IMR-90 (cell line): ENCODE results near the gene DNAH5. TPM values are rescaled to one million over a fixed set of nuclear protein-coding genes. Genes with fewer than 3 reads are reported as not detected.

Source experiments
- ATAC-seq: fragments of 200-7000 bp; cut with Tn5 transposase; 2 replicates; pipeline ENCODE4 v1.9.1; 2020; ENCODE audit warnings: low read depth, mild to moderate bottlenecking, moderate library complexity
- BruUV-seq: library from RNA; stranded (reverse); fragments of 400-500 nt; replicated peaks from 2 replicates; lab custom pipeline; 2021; lab: Mats Ljungman, UMichigan
- CTCF ChIA-PET: fragments of 300-600 bp; formaldehyde crosslinking; extraction: SDS; loops from one replicate; lab custom pipeline; 2021; ENCODE audit warnings: antibody characterized with exemption; lab: Yijun Ruan, JAX
- POLR2A ChIA-PET: fragments of 300-600 bp; sonication (Branson Sonifier 250); formaldehyde crosslinking; loops from one replicate; lab custom pipeline; 2022; ENCODE audit warnings: antibody characterized with exemption; ENCODE audit not compliant: unreplicated experiment; lab: Charles Lee
- DNase-seq: peaks from one replicate; pipeline ENCODE4 v3.0.0; 2013
- H2AFZ ChIP-seq: replicated peaks from 2 replicates; pipeline ENCODE3; 2013; ENCODE audit warnings: low read length, mild to moderate bottlenecking; ENCODE audit not compliant: poor library complexity
- H2AK5ac ChIP-seq: 2 replicates; pipeline ENCODE4 v1.6.1; 2013; ENCODE audit warnings: low read depth, low read length, inconsistent platforms
- H2AK9ac ChIP-seq: replicated peaks from 2 replicates; pipeline ENCODE3; 2013; ENCODE audit warnings: mild to moderate bottlenecking, low read depth, low read length, moderate library complexity; ENCODE audit not compliant: poor library complexity
- H2BK120ac ChIP-seq: 2 replicates; pipeline ENCODE4 v1.6.1; 2013; ENCODE audit warnings: low read depth, low read length, inconsistent platforms
- H2BK15ac ChIP-seq: 3 replicates; pipeline ENCODE4 v1.6.1; 2013; ENCODE audit warnings: low read depth, low read length, inconsistent platforms
- H2BK20ac ChIP-seq: 2 replicates; pipeline ENCODE4 v1.6.1; 2013; ENCODE audit warnings: low read depth, mild to moderate bottlenecking, inconsistent platforms, low read length, moderate library complexity
- H2BK5ac ChIP-seq: 2 replicates; pipeline ENCODE4 v1.6.1; 2013; ENCODE audit warnings: mild to moderate bottlenecking, low read depth, low read length, inconsistent platforms; ENCODE audit not compliant: poor library complexity, severe bottlenecking
- H3K14ac ChIP-seq: replicated peaks from 2 replicates; pipeline ENCODE4 v1.6.1; 2013; ENCODE audit warnings: low read depth, low read length, inconsistent platforms
- H3K18ac ChIP-seq: 2 replicates; pipeline ENCODE4 v1.6.1; 2013; ENCODE audit warnings: low read depth, low read length, control low read depth
- H3K23ac ChIP-seq: 2 replicates; pipeline ENCODE4 v1.6.1; 2013; ENCODE audit warnings: low read depth, low read length, inconsistent platforms
- H3K27ac ChIP-seq: 2 replicates; pipeline ENCODE4 v1.5.1; 2013; ENCODE audit warnings: mild to moderate bottlenecking, control low read depth, low read length; ENCODE audit not compliant: insufficient read depth
- H3K27me3 ChIP-seq: 2 replicates; pipeline ENCODE4 v1.6.1; 2013; ENCODE audit warnings: low read length; ENCODE audit not compliant: control insufficient read depth, insufficient read depth
- H3K36me3 ChIP-seq: 2 replicates; pipeline ENCODE4 v1.6.1; 2013; ENCODE audit warnings: low read length, mixed read lengths; ENCODE audit not compliant: control insufficient read depth, insufficient read depth
- H3K4ac ChIP-seq: 2 replicates; pipeline ENCODE4 v1.6.1; 2013; ENCODE audit warnings: low read depth, low read length, inconsistent platforms
- H3K4me1 ChIP-seq: 2 replicates; pipeline ENCODE4 v1.6.1; 2013; ENCODE audit warnings: low read length, mixed read lengths; ENCODE audit not compliant: control insufficient read depth, insufficient read depth
- H3K4me2 ChIP-seq: 2 replicates; pipeline ENCODE4 v1.6.1; 2013; ENCODE audit warnings: low read depth, mild to moderate bottlenecking, control low read depth, low read length, moderate library complexity
- H3K4me3 ChIP-seq: 2 replicates; pipeline ENCODE4 v1.5.1; 2013; ENCODE audit warnings: low read depth, mild to moderate bottlenecking, control low read depth, low read length, moderate library complexity; ENCODE audit not compliant: insufficient read depth
- H3K56ac ChIP-seq: 2 replicates; pipeline ENCODE4 v1.6.1; 2013; ENCODE audit warnings: low read length, inconsistent platforms; ENCODE audit not compliant: insufficient read depth; ENCODE audit errors: extremely low read depth
- H3K79me1 ChIP-seq, 2 experiments: 2 replicates each; pipeline ENCODE4 v1.6.1; 2013; ENCODE audit warnings: low read length in 2 of 2, inconsistent platforms in 1 of 2, low read depth in 1 of 2
- H3K9ac ChIP-seq: 2 replicates; pipeline ENCODE4 v1.6.1; 2013; ENCODE audit warnings: low read depth, low read length, control low read depth
- H3K9me1 ChIP-seq: 2 replicates; pipeline ENCODE4 v1.6.1; 2013; ENCODE audit warnings: low read length, inconsistent platforms; ENCODE audit not compliant: insufficient read depth
- H3K9me3 ChIP-seq: 2 replicates; pipeline ENCODE4 v1.6.1; 2013; ENCODE audit warnings: low read length; ENCODE audit not compliant: control insufficient read depth, insufficient read depth
- H4K20me1 ChIP-seq: 2 replicates; pipeline ENCODE4 v1.6.1; 2013; ENCODE audit warnings: low read length, inconsistent platforms; ENCODE audit not compliant: insufficient read depth
- H4K5ac ChIP-seq: 2 replicates; pipeline ENCODE4 v1.6.1; 2013; ENCODE audit warnings: mild to moderate bottlenecking, low read depth, low read length, control low read depth
- H4K8ac ChIP-seq, 2 experiments: 2 replicates each; pipeline ENCODE4 v1.6.1; 2013; ENCODE audit warnings: low read depth in 2 of 2, low read length in 2 of 2, control low read depth in 1 of 2, inconsistent platforms in 1 of 2
- H4K91ac ChIP-seq: 2 replicates; pipeline ENCODE4 v1.6.1; 2013; ENCODE audit warnings: low read depth, low read length, inconsistent platforms; ENCODE audit not compliant: insufficient read depth
- BHLHE40 ChIP-seq: fragments of 150-350 bp; IDR thresholded peaks from 2 replicates; pipeline ENCODE4 v1.6.1; 2016; ENCODE audit warnings: mild to moderate bottlenecking, low read depth, low read length
- CEBPB ChIP-seq: IDR thresholded peaks from 2 replicates; pipeline ENCODE4 v1.6.1; 2012; ENCODE audit warnings: low read depth, low read length, improper control_type of control experiment
- CHD1 ChIP-seq: IDR thresholded peaks from 2 replicates; pipeline ENCODE4 v1.6.1; 2012; ENCODE audit warnings: low read depth, low read length, improper control_type of control experiment
- CTCF ChIP-seq: conservative IDR thresholded peaks from 2 replicates; pipeline ENCODE4 v1.5.1; 2012; ENCODE audit warnings: mild to moderate bottlenecking, low read depth, low read length, improper control_type of control experiment
- ELK1 ChIP-seq: fragments of 150-350 bp; IDR thresholded peaks from 2 replicates; pipeline ENCODE4 v1.6.1; 2016; ENCODE audit warnings: low read depth, mild to moderate bottlenecking, low read length, moderate library complexity, borderline replicate concordance
- FOS ChIP-seq: fragments of 150-350 bp; IDR thresholded peaks from 2 replicates; pipeline ENCODE4 v1.6.1; 2016; ENCODE audit warnings: low read depth, low read length
- MAFK ChIP-seq: IDR thresholded peaks from 2 replicates; pipeline ENCODE4 v1.6.1; 2012; ENCODE audit warnings: low read depth, low read length, improper control_type of control experiment
- MAZ ChIP-seq: IDR thresholded peaks from 2 replicates; pipeline ENCODE4 v1.6.1; 2012; ENCODE audit warnings: low read depth, mild to moderate bottlenecking, low read length, improper control_type of control experiment, moderate library complexity, borderline replicate concordance
- MXI1 ChIP-seq: IDR thresholded peaks from 2 replicates; pipeline ENCODE4 v1.6.1; 2012; ENCODE audit warnings: low read depth, mild to moderate bottlenecking, low read length, moderate library complexity, borderline replicate concordance
- NFE2L2 ChIP-seq: fragments of 150-350 bp; IDR thresholded peaks from 2 replicates; pipeline ENCODE4 v1.6.1; 2016; ENCODE audit warnings: low read depth, mild to moderate bottlenecking, low read length
- POLR2A ChIP-seq: IDR thresholded peaks from 2 replicates; pipeline ENCODE4 v1.6.1; 2012; ENCODE audit warnings: mild to moderate bottlenecking, low read depth, low read length
- RAD21 ChIP-seq: IDR thresholded peaks from 2 replicates; pipeline ENCODE4 v1.6.1; 2012; ENCODE audit warnings: low read length, improper control_type of control experiment
- RCOR1 ChIP-seq: IDR thresholded peaks from 2 replicates; pipeline ENCODE4 v1.6.1; 2012; ENCODE audit warnings: mild to moderate bottlenecking, low read length, improper control_type of control experiment; ENCODE audit not compliant: insufficient replicate concordance
- RFX5 ChIP-seq: IDR thresholded peaks from 2 replicates; pipeline ENCODE4 v1.8.0; 2012; ENCODE audit warnings: low read depth, mild to moderate bottlenecking, low read length, moderate library complexity
- SMC3 ChIP-seq: fragments of 150-350 bp; IDR thresholded peaks from 2 replicates; pipeline ENCODE4 v1.6.1; 2016; ENCODE audit warnings: low read depth, mild to moderate bottlenecking, antibody characterized with exemption, low read length, moderate library complexity
- USF2 ChIP-seq: fragments of 150-350 bp; IDR thresholded peaks from 2 replicates; pipeline ENCODE4 v1.6.1; 2017; ENCODE audit warnings: mild to moderate bottlenecking, antibody characterized with exemption, low read length, low read depth
- WGBS, 2 experiments: methylation state at CpG; one replicate each; pipeline versions ENCODE4 v1.1.5 to v1.1.7; 2013; ENCODE audit warnings: missing lambda C conversion rate in 2 of 2; ENCODE audit not compliant: insufficient read length in 1 of 2; ENCODE audit errors: extremely low coverage in 2 of 2; 5-methylcytosine and 5-hydroxymethylcytosine counted together
- dilution Hi-C: fragments of 300-500 bp; cut with HindIII; formaldehyde crosslinking; loops from one replicate; pipeline ENCODE4 v1.14.3; 2018; ENCODE audit warnings: low sequenced_read_pairs; ENCODE audit not compliant: unreplicated experiment
- in situ Hi-C: fragments of 300-500 bp; cut with MboI; formaldehyde crosslinking; loops from 3 replicates; pipeline ENCODE4 v1.14.3; 2019; ENCODE audit warnings: low sequenced_read_pairs, inconsistent platforms, mixed read lengths
- intact Hi-C: fragments of 100-400 bp; cut with micrococcal nuclease; formaldehyde crosslinking; loops from 2 replicates; pipeline ENCODE4 v1.10.0; 2022
- polyA plus RNA-seq, 3 experiments: library from polyadenylated mRNA; depleted of rRNA; stranded (reverse); fragments of >200 nt; gene quantifications; 2 replicates each; pipeline ENCODE4 v1.2.3, GENCODE V29; 2012; ENCODE audit warnings: low replicate concordance in 1 of 3
- total RNA-seq: library from RNA; depleted of rRNA; stranded (reverse); fragments of >200 nt; gene quantifications from 2 replicates; pipeline ENCODE4 v1.2.3, GENCODE V29; 2012

The DNAH5 gene
- total and polyA plus RNA-seq, 2 of the 4 experiments (the other 2 are of a cell fraction): 1.9 to 4.3 TPM

DNA sequence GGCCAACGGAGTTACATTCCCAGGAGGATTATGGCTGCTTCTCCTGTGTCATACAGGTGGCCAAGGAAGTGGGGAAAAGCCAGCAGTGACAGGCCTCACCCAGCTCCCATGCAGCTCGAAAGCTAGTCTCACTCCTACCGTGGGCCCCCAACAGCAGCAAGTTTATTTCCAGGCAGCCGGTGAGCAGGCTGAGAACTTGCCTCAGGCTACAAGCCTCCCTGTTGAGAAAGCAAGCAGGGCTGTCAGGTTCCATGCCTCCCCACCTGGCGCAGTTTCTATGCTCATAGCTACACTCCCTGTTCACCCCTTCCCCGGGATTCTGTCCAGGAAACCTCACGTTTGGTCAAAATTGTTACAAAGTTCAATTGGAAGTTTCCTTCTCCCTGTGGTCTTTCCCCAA is 27.5 kb upstream of the DNAH5 start:
- WGBS, 2 experiments: 89% methylated on average over 4 of the region's 7 CpGs; no CpG with 5 or more reads in 1 of the 2 experiments
- in situ Hi-C loops: no loop called here
- H2AK9ac ChIP-seq: no peak overlapping the region
- peaks cover 1% of the 10 kb centered on the region; the same call in 1 of the 2 replicates for H4K20me1 ChIP-seq
- peaks cover 3% of the 10 kb centered on the region for H3K4me1 ChIP-seq
- H4K91ac ChIP-seq: no peak overlapping the region
- no peak overlapping the region for H3K56ac ChIP-seq
- H3K4ac ChIP-seq: no peak overlapping the region
- no peak overlapping the region for H3K23ac ChIP-seq
- H3K79me1 ChIP-seq: peaks cover 0 to 14% of the 10 kb centered on the region in 2 experiments; a peak in 3 of 4 replicates
- intact Hi-C loops: no loop called here
- H2AFZ ChIP-seq: no peak overlapping the region
- no peak overlapping the region for H3K27ac ChIP-seq
- H3K4me2 ChIP-seq: no peak overlapping the region
- H3K4me3 ChIP-seq: no peak overlapping the region
- no peak overlapping the region for H2BK120ac ChIP-seq
- H4K5ac ChIP-seq: no peak overlapping the region
- no peaks in the 10 kb centered on the region for H3K27me3 ChIP-seq
- no peak overlapping the region for H3K9ac ChIP-seq
- ATAC-seq: no peak
- H2BK5ac ChIP-seq: no peak overlapping the region
- no peak overlapping the region for H2BK20ac ChIP-seq
- no peak overlapping the region for H3K14ac ChIP-seq
- 0 out of 2 replicates have a peak, but pooled peaks cover 2% of the 10 kb centered on the region for H3K9me1 ChIP-seq
- no peak for DNase-seq
- H3K18ac ChIP-seq: no peak overlapping the region
- dilution Hi-C loops: no loop called here
- no peak overlapping the region for H2BK15ac ChIP-seq
- TF ChIP-seq MAFK: no peak
- TF ChIP-seq CEBPB: no peak
- TF ChIP-seq FOS: no peak
- no peak for TF ChIP-seq NFE2L2
- TF ChIP-seq MXI1: no peak
- no peak for TF ChIP-seq RAD21
- TF ChIP-seq MAZ: no peak
- TF ChIP-seq RCOR1: no peak
- no peak for TF ChIP-seq POLR2A
- no peak for TF ChIP-seq CHD1
- no peak for TF ChIP-seq SMC3
- TF ChIP-seq USF2: no peak
- no peak for TF ChIP-seq BHLHE40
- TF ChIP-seq RFX5: no peak
- TF ChIP-seq CTCF: no peak
- TF ChIP-seq ELK1: no peak
- POLR2A ChIA-PET: no interaction called here
- H4K8ac ChIP-seq: no peak overlapping the region
- H2AK5ac ChIP-seq: no peak overlapping the region
- no TSS peak for BruUV-seq
- no peaks in the 10 kb centered on the region for H3K9me3 ChIP-seq
- CTCF ChIA-PET: no interaction called here
- peaks cover 5% of the 10 kb centered on the region; the same call in 1 of the 2 replicates for H3K36me3 ChIP-seq
